Heart left ventricle (tissue), 16 donors: Measurements from ENCODE around the gene ADAM15. TPM values are rescaled to one million over a fixed set of nuclear protein-coding genes. Genes with fewer than 3 reads are reported as not detected.

Experiments
- ATAC-seq, 4 donors: fragments of 200-7000 bp; cut with Tn5 transposase; one replicate each; pipeline ENCODE4 v1.9.1; 2020 to 2022; ENCODE audit warnings: moderate library complexity in 4 of 4, mild to moderate bottlenecking in 3 of 4, moderate number of reproducible peaks in 1 of 4
- DNase-seq, 5 donors: peaks; one replicate each; pipeline ENCODE4 v3.0.0-alpha.2; 2020
- H3K27ac ChIP-seq, 12 donors: fragments of 200-600 bp; sonication (generic) in 4 of 12; one replicate each; pipeline versions ENCODE4 v1.5.0 to v1.8.0; 2016 to 2022; ENCODE audit warnings: mild to moderate bottlenecking in 2 of 12
- H3K27me3 ChIP-seq, 9 donors: fragments of 200-600 bp; sonication (generic) in 2 of 9; one replicate each; pipeline versions ENCODE4 v1.5.1 to v1.8.0; 2016 to 2022; ENCODE audit warnings: mild to moderate bottlenecking in 3 of 9
- H3K36me3 ChIP-seq, 9 donors: fragments of 200-600 bp; sonication (generic) in 2 of 9; one replicate each; pipeline versions ENCODE4 v1.5.0 to v1.8.0; 2018 to 2022; ENCODE audit warnings: mild to moderate bottlenecking in 2 of 9
- H3K4me1 ChIP-seq, 12 donors: fragments of 200-600 bp; sonication (generic) in 4 of 12; one replicate each; pipeline versions ENCODE4 v1.5.0 to v1.8.0; 2016 to 2022; ENCODE audit warnings: mild to moderate bottlenecking in 3 of 12
- H3K4me3 ChIP-seq, 12 donors: fragments of 200-600 bp; sonication (generic) in 4 of 12; one replicate each; pipeline versions ENCODE4 v1.5.0 to v1.8.0; 2017 to 2022; ENCODE audit warnings: mild to moderate bottlenecking in 9 of 12, moderate library complexity in 4 of 12
- H3K9me3 ChIP-seq, 12 donors: fragments of 200-600 bp; sonication (generic) in 4 of 12; one replicate each; pipeline versions ENCODE4 v1.5.0 to v1.8.0; 2016 to 2022; ENCODE audit warnings: mild to moderate bottlenecking in 1 of 12
- POLR2A ChIP-seq, 2 donors: fragments of 450-650 bp; IDR thresholded peaks; one replicate each; pipeline ENCODE4 v1.6.1; 2017; ENCODE audit warnings: antibody characterized with exemption in 2 of 2, mild to moderate bottlenecking in 2 of 2, moderate library complexity in 2 of 2
- WGBS, 4 donors: extraction: QIAGEN DNeasy Blood & Tissue Kit in 2 of 4; methylation state at CpG; one replicate each; pipeline versions ENCODE4 v1.1.5 to v1.1.7; 2013 to 2018; 5-methylcytosine and 5-hydroxymethylcytosine counted together
- intact Hi-C, 10 donors: fragments of 100-400 bp; cut with DNase I; formaldehyde crosslinking; loops; one replicate each; pipeline versions ENCODE4 v1.11.1 to v1.14.2; 2022
- polyA plus RNA-seq, 2 donors: library from polyadenylated mRNA; stranded (reverse); fragments of 200-250 nt; gene quantifications; one replicate each; pipeline ENCODE4 v1.2.3, GENCODE V29; 2013
- total RNA-seq, 9 donors: library from RNA; depleted of rRNA in 2 of 9; stranded (reverse); fragments of >200 nt in 2 of 9; fragmentation: NEBNext Ultra II Directional in 3 of 9; extraction: Animal tissue kit (Norgen Biotek cat#: 25700) in 3 of 9; gene quantifications; one replicate each; pipeline versions ENCODE4 v1.1.0 to v1.2.4, GENCODE V29; 2016 to 2023
- TF ChIP-seq, protein P1 (sequence below), 12 donors: fragments of 200-600 bp; sonication (generic) in 4 of 12; IDR thresholded peaks; one replicate each; pipeline versions ENCODE4 v1.5.0 to v1.8.0; 2018 to 2022; ENCODE audit warnings: antibody characterized with exemption in 12 of 12, mild to moderate bottlenecking in 5 of 12
- donor health status: ischemic (EF 13 %, LVEDD 7.1; RV severe dilation, severe dysfunction).
- donor health status: healthy with polysubstance abuse.
- donor health status: DM: no; HTN: yes; CAD: no.
- donor health status: DM: no; HTN: no; CAD: no.
- donor health status: ischemic (EF 25% LVEDD 6.9; RV normal size, moderate dysfunction).
- donor health status: ischemic (EF 25% LVEDD 5.7; RV mildly dilated, moderate dysfunction).
- donor health status: healthy.
- donor health status: DM: yes; HTN: yes; CAD: no.
- donor health status: ischemic (EF 35%, LVEDD 5.7; RV mildly dilated, moderate dysfunction).
- donor health status: nonischemic (EF 11% LVEDD 7.7; RV severe dilation, severe dysfunction).
- donor health status: DM: yes; HTN: yes; CAD: no.
- donor health status: PGD.
- donor health status: ischemic (EF 29% LVEDD 5.4; RV normal size, mild dysfunction).
- donor health status: nonischemic (EF 23%, LVEDD 6.1; RV moderate dilation, normal function).

ADAM15 gene
- total and polyA plus RNA-seq, 11 donors: 55.8 to 199 (median 84.2) TPM

DNA sequence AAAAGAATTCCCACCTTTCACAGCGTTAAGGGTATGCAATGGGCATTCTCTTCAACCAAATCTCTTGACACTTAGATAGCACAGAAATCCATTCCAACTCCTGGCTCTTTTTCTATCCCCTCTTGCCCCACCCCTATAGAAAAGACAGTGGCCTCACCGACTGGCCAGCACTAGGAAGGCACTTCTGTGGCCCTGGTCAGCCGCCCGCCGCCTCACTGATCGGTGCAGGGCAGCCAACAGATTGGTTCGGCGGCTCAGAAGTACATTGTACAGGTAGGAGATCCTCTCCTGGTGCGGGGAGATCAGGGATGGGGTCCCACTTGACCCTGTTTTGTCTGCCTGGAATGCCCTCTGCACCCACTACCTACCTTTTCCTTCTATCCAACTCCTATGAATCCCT lies 26.8 kb upstream of the ADAM15 start:
- intact Hi-C loops: no loop called here
- no peak for DNase-seq
- 86 to 90% (median 89%) methylated on average over 9 of the region's 9 CpGs for WGBS, 4 donors
- no peak overlapping the region for H3K4me3 ChIP-seq
- ATAC-seq: no peak
- H3K27ac ChIP-seq: no peak overlapping the region
- H3K27me3 ChIP-seq: no peaks in the 10 kb centered on the region
- H3K36me3 ChIP-seq: no peaks in the 10 kb centered on the region
- TF ChIP-seq, protein P1, sequence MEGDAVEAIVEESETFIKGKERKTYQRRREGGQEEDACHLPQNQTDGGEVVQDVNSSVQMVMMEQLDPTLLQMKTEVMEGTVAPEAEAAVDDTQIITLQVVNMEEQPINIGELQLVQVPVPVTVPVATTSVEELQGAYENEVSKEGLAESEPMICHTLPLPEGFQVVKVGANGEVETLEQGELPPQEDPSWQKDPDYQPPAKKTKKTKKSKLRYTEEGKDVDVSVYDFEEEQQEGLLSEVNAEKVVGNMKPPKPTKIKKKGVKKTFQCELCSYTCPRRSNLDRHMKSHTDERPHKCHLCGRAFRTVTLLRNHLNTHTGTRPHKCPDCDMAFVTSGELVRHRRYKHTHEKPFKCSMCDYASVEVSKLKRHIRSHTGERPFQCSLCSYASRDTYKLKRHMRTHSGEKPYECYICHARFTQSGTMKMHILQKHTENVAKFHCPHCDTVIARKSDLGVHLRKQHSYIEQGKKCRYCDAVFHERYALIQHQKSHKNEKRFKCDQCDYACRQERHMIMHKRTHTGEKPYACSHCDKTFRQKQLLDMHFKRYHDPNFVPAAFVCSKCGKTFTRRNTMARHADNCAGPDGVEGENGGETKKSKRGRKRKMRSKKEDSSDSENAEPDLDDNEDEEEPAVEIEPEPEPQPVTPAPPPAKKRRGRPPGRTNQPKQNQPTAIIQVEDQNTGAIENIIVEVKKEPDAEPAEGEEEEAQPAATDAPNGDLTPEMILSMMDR (IDR thresholded peaks at IDR 0.05): no peak
- TF ChIP-seq POLR2A (IDR thresholded peaks at IDR 0.05): no peak
- peaks cover 0 to 9% (median 0%) of the 10 kb centered on the region in 12 donors for H3K4me1 ChIP-seq
- no peaks in the 10 kb centered on the region for H3K9me3 ChIP-seq

- Histone ChIP-seq H3K4me1 (peaks cover 0 to 9% (median 0%) of the 10 kb centered on the region in 12 donors), H3K36me3 (no peaks in the 10 kb centered on the region), H3K27me3 (no peaks in the 10 kb centered on the region), H3K4me3 (no peak overlapping the region), H3K9me3 (no peaks in the 10 kb centered on the region), H3K27ac (no peak overlapping the region)
- TF ChIP-seq, protein P1 (IDR thresholded peaks at IDR 0.05): no peak
- TF ChIP-seq POLR2A (IDR thresholded peaks at IDR 0.05): no peak
- no peak for ATAC-seq
- no peak for DNase-seq
- 69 to 73% (median 70%) methylated on average over 6 to 9 of the region's 9 CpGs for WGBS, 4 donors
- intact Hi-C loops: no loop called here
These were observed 25.0 kb upstream of the ADAM15 start for GRCh38 chr1:155026154-155026553.

GRCh38 chr1:155026588-155026987 lies 24.5 kb upstream of the ADAM15 start:
- H3K4me1 ChIP-seq: peaks cover 0 to 9% (median 0%) of the 10 kb centered on the region in 12 donors
- DNase-seq: no peak
- no peak for TF ChIP-seq POLR2A (IDR thresholded peaks at IDR 0.05)
- TF ChIP-seq, protein P1 (IDR thresholded peaks at IDR 0.05): no peak
- H3K4me3 ChIP-seq: no peak overlapping the region
- H3K27me3 ChIP-seq: no peaks in the 10 kb centered on the region
- H3K36me3 ChIP-seq: no peaks in the 10 kb centered on the region
- H3K27ac ChIP-seq: no peak overlapping the region
- WGBS, 4 donors: 86 to 100% (median 90%) methylated on average over 2 to 6 of the region's 6 CpGs
- no peaks in the 10 kb centered on the region for H3K9me3 ChIP-seq
- ATAC-seq: no peak
- intact Hi-C loops: no loop called here

GRCh38 chr1:155029513-155030242 lies 21.4 kb upstream of the ADAM15 start:
- Histone ChIP-seq H3K27me3 (no peaks in the 10 kb centered on the region), H3K36me3 (no peaks in the 10 kb centered on the region), H3K27ac (no peak overlapping the region), H3K4me3 (no peak overlapping the region), H3K9me3 (no peaks in the 10 kb centered on the region), H3K4me1 (peaks cover 0 to 4% (median 0%) of the 10 kb centered on the region in 12 donors)
- TF ChIP-seq POLR2A (IDR thresholded peaks at IDR 0.05): no peak
- TF ChIP-seq, protein P1 (IDR thresholded peaks at IDR 0.05): no peak
- 79 to 92% (median 85%) methylated on average over 11 to 16 of the region's 16 CpGs for WGBS, 4 donors
- ATAC-seq (peak in 1 of 4 donors; percentile 37), DNase-seq (no peak)
- intact Hi-C loops: no loop called here
